OCI-LY1 (cell line): ENCODE results near the gene TUBB3.

Experiments used
- H2AFZ ChIP-seq: fragments of 200-600 bp; sonication (generic), shearing (Covaris generic); 2 replicates; pipeline ENCODE4 v1.6.0; 2014; ENCODE audit warnings: antibody characterized with exemption, mild to moderate bottlenecking, low read length
- H3F3A ChIP-seq: fragments of 200-600 bp; sonication (generic), shearing (Covaris generic); 2 replicates; pipeline ENCODE4 v1.6.0; 2014; ENCODE audit warnings: mild to moderate bottlenecking, antibody characterized with exemption, low read length, moderate library complexity; ENCODE audit not compliant: insufficient read depth
- H3K27ac ChIP-seq: fragments of 200-600 bp; sonication (generic); 2 replicates; pipeline ENCODE4 v1.5.1; 2014; ENCODE audit warnings: low read length, mixed run types, mild to moderate bottlenecking, low read depth; ENCODE audit not compliant: poor library complexity, severe bottlenecking
- H3K27me3 ChIP-seq: fragments of 200-600 bp; sonication (generic); 2 replicates; pipeline ENCODE4 v1.6.0; 2014; ENCODE audit warnings: antibody characterized with exemption, mild to moderate bottlenecking, low read length, moderate library complexity; ENCODE audit not compliant: insufficient read depth
- H3K36me3 ChIP-seq: fragments of 200-600 bp; sonication (generic); 2 replicates; pipeline ENCODE4 v1.6.1; 2014; ENCODE audit warnings: mild to moderate bottlenecking, antibody characterized with exemption, low read length, moderate library complexity, mixed read lengths; ENCODE audit not compliant: insufficient read depth
- H3K4me1 ChIP-seq: fragments of 200-600 bp; sonication (generic); 2 replicates; pipeline ENCODE4 v1.5.1; 2014; ENCODE audit warnings: mild to moderate bottlenecking, low read length, moderate library complexity; ENCODE audit not compliant: insufficient read depth, severe bottlenecking
- H3K4me2 ChIP-seq: fragments of 200-600 bp; sonication (generic), shearing (Covaris generic); 2 replicates; pipeline ENCODE4 v1.6.1; 2014; ENCODE audit warnings: low read length
- H3K4me3 ChIP-seq: fragments of 200-600 bp; sonication (generic); 2 replicates; pipeline ENCODE4 v1.5.1; 2014; ENCODE audit warnings: low read length, low read depth, mild to moderate bottlenecking, mixed read lengths; ENCODE audit not compliant: poor library complexity, severe bottlenecking
- H3K79me2 ChIP-seq: fragments of 200-600 bp; shearing (Covaris generic); 2 replicates; pipeline ENCODE4 v1.6.1; 2016; ENCODE audit warnings: mixed run types, low read length, mixed read lengths; ENCODE audit not compliant: insufficient read depth
- H3K9ac ChIP-seq: fragments of 200-600 bp; sonication (generic), shearing (Covaris generic); 2 replicates; pipeline ENCODE4 v1.6.1; 2014; ENCODE audit warnings: mild to moderate bottlenecking, low read length, mixed read lengths
- H3K9me2 ChIP-seq: fragments of 200-600 bp; sonication (generic), shearing (Covaris generic); 2 replicates; pipeline ENCODE4 v1.6.1; 2014; ENCODE audit warnings: low read depth, mild to moderate bottlenecking, low read length, mixed read lengths
- H3K9me3 ChIP-seq: fragments of 200-600 bp; shearing (Covaris generic); 2 replicates; pipeline ENCODE4 v1.6.1; 2014; ENCODE audit warnings: low read length, mixed read lengths
- H4K20me1 ChIP-seq: fragments of 200-600 bp; sonication (generic), shearing (Covaris generic); 2 replicates; pipeline ENCODE4 v1.6.0; 2016; ENCODE audit warnings: mild to moderate bottlenecking, low read length; ENCODE audit not compliant: insufficient read depth
- EZH2 ChIP-seq: fragments of 200-600 bp; sonication (generic), shearing (Covaris generic); IDR thresholded peaks from 2 replicates; pipeline ENCODE4 v1.8.0; 2017; ENCODE audit warnings: borderline replicate concordance, mixed run types, mild to moderate bottlenecking, antibody characterized with exemption, low read length, moderate library complexity, mixed read lengths
- TF ChIP-seq, protein P1 (sequence below): fragments of 200-600 bp; sonication (generic), shearing (Covaris generic); IDR thresholded peaks from 2 replicates; pipeline ENCODE4 v1.5.1; 2017; ENCODE audit warnings: mild to moderate bottlenecking, antibody characterized with exemption, low read length, moderate library complexity, mixed read lengths

The TUBB3 gene

DNA sequence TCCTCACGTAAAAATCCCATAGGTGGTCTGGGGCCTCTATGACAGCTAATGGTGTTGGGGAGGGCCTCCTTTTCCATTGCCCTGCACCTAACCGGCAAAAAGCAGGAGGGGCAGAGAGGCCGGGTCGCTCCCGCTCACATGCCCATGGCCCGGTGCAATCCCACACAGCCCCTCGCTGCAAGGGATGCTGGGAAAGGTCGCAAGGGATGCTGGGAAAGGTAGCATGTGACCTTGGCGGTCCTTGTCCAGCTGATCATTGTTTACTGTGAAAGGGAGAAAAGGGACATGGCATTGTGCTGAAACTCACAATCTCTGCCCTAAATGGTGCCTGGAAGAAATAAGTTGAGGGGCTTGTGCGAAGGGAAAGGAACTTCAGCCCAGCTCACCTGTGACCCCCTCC is 35.5 kb downstream of the TUBB3 start:
- Histone ChIP-seq H3K79me2 (no peaks in the 10 kb centered on the region), H3K9me3 (no peaks in the 10 kb centered on the region), H3K4me1 (peaks cover 36% of the 10 kb centered on the region), H3F3A (no peaks in the 10 kb centered on the region), H3K4me3 (no peak overlapping the region), H4K20me1 (no peaks in the 10 kb centered on the region), H3K36me3 (peaks cover 72% of the 10 kb centered on the region), H3K9me2 (no peaks in the 10 kb centered on the region), H3K4me2 (no peak overlapping the region), H3K27ac (no peak overlapping the region), H2AFZ (no peak overlapping the region), H3K9ac (no peak overlapping the region), H3K27me3 (no peaks in the 10 kb centered on the region)
- TF ChIP-seq, protein P1, sequence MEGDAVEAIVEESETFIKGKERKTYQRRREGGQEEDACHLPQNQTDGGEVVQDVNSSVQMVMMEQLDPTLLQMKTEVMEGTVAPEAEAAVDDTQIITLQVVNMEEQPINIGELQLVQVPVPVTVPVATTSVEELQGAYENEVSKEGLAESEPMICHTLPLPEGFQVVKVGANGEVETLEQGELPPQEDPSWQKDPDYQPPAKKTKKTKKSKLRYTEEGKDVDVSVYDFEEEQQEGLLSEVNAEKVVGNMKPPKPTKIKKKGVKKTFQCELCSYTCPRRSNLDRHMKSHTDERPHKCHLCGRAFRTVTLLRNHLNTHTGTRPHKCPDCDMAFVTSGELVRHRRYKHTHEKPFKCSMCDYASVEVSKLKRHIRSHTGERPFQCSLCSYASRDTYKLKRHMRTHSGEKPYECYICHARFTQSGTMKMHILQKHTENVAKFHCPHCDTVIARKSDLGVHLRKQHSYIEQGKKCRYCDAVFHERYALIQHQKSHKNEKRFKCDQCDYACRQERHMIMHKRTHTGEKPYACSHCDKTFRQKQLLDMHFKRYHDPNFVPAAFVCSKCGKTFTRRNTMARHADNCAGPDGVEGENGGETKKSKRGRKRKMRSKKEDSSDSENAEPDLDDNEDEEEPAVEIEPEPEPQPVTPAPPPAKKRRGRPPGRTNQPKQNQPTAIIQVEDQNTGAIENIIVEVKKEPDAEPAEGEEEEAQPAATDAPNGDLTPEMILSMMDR = no peak
- no peak for TF ChIP-seq EZH2

GRCh38 chr16:89960966-89961365 is 37.8 kb downstream of the TUBB3 start:
- Histone ChIP-seq H3F3A (no peaks in the 10 kb centered on the region), H3K36me3 (peaks cover 71% of the 10 kb centered on the region), H3K27me3 (no peaks in the 10 kb centered on the region), H4K20me1 (no peaks in the 10 kb centered on the region), H3K4me1 (peaks cover 15% of the 10 kb centered on the region), H3K9me3 (no peaks in the 10 kb centered on the region), H3K79me2 (no peaks in the 10 kb centered on the region), H3K27ac (no peak overlapping the region), H3K4me3 (no peak overlapping the region), H3K9ac (no peak overlapping the region), H3K9me2 (no peaks in the 10 kb centered on the region), H3K4me2 (no peak overlapping the region), H2AFZ (no peak overlapping the region)
- TF ChIP-seq EZH2 = no peak
- TF ChIP-seq, protein P1 = no peak

DNA sequence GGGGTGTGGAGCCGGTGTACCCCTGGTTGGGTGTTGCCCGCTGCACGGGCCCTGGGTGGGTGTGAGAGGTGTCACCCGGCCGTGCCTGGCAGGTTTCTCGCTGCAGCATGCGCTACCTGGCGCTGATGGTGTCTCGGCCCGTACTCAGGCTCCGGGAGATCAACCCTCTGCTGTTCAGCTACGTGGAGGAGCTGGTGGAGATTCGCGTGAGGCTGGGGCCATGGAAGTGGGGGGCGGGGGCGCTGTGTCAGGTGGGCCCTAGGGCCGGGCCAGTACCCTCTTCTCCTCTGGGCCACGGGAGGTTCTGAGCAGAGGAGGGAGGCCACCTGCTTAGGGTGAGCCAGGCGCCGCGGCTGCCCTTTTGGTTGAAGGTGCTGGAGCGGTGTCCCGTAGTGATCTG is 38.8 kb downstream of the TUBB3 start:
- H3F3A ChIP-seq = no peaks in the 10 kb centered on the region
- no peak overlapping the region for H2AFZ ChIP-seq
- H4K20me1 ChIP-seq = no peaks in the 10 kb centered on the region
- H3K36me3 ChIP-seq = peaks cover 77% of the 10 kb centered on the region
- H3K27ac ChIP-seq = no peak overlapping the region
- TF ChIP-seq EZH2 = no peak
- TF ChIP-seq, protein P1 = no peak
- H3K9me3 ChIP-seq = no peaks in the 10 kb centered on the region
- no peak overlapping the region for H3K4me2 ChIP-seq
- H3K79me2 ChIP-seq = no peaks in the 10 kb centered on the region
- H3K4me1 ChIP-seq = peaks cover 6% of the 10 kb centered on the region
- H3K4me3 ChIP-seq = no peak overlapping the region
- H3K9ac ChIP-seq = no peak overlapping the region
- no peaks in the 10 kb centered on the region for H3K9me2 ChIP-seq
- H3K27me3 ChIP-seq = no peaks in the 10 kb centered on the region
